CD4-positive, alpha-beta T cell treated with Interleukin-15 for 4 hours (primary cell): Measurements from ENCODE around the gene ZDHHC11.
"Not testable (repeated sequence)": the region's sequence is repeated elsewhere in the genome, so short reads cannot be mapped to it uniquely, and the experiment has no call there.

Experiments
- DNase-seq: peaks from one replicate; pipeline ENCODE4 v3.0.0-alpha.2; 2020; ENCODE audit warnings: low spot score

Gene ZDHHC11

GRCh38 chr5:859798-860296 is 9.1 kb upstream of the ZDHHC11 start:
- DNase-seq: no peak

- no peak for DNase-seq
Observed at GRCh38 chr5:859391-859790, 8.6 kb upstream of the ZDHHC11 start.

GRCh38 chr5:858726-859125 is 7.9 kb upstream of the ZDHHC11 start:
- DNase-seq: no peak

GRCh38 chr5:856531-857425 is 6.0 kb upstream of the ZDHHC11 start:
- no peak for DNase-seq

- DNase-seq: no peak
Observed at GRCh38 chr5:855771-856530, 5.2 kb upstream of the ZDHHC11 start.

DNA sequence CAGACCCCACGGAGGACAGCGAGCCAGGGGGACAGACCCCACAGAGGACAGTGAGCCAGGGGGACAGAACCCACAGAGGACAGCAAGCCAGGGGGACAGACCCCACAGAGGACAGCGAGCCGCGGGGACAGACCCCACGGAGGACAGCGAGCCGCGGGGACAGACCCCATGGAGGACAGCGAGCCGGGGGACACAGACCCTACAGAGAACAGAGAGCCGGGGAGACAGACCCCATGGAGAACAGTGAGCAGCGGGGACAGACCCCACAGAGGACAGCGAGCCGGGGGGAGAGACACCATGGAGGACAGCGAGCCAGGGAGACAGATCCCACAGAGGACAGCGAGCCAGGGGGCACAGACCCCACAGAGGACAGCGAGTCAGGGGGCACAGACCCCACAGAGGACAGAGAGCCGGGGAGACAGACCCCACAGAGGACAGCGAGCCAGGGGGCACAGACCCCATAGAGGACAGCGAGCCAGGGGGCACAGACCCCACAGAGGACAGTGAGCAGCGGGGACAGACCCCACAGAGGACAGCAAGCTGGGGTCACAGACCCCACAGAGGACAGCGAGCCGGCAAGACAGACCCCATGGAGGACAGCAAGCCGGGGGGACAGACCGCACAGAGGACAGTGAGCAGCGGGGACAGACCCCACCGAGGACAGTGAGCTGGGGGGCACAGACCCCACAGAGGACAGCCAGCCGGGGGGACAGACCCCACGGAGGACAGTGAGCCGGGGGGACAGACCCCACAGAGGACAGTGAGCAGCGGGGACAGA is 4.4 kb upstream of the ZDHHC11 start:
- no peak for DNase-seq

GRCh38 chr5:854217-854616 is 3.4 kb upstream of the ZDHHC11 start:
- DNase-seq: no peak

- not testable (repeated sequence) for DNase-seq
Observed at GRCh38 chr5:853416-854090, 2.8 kb upstream of the ZDHHC11 start.

DNA sequence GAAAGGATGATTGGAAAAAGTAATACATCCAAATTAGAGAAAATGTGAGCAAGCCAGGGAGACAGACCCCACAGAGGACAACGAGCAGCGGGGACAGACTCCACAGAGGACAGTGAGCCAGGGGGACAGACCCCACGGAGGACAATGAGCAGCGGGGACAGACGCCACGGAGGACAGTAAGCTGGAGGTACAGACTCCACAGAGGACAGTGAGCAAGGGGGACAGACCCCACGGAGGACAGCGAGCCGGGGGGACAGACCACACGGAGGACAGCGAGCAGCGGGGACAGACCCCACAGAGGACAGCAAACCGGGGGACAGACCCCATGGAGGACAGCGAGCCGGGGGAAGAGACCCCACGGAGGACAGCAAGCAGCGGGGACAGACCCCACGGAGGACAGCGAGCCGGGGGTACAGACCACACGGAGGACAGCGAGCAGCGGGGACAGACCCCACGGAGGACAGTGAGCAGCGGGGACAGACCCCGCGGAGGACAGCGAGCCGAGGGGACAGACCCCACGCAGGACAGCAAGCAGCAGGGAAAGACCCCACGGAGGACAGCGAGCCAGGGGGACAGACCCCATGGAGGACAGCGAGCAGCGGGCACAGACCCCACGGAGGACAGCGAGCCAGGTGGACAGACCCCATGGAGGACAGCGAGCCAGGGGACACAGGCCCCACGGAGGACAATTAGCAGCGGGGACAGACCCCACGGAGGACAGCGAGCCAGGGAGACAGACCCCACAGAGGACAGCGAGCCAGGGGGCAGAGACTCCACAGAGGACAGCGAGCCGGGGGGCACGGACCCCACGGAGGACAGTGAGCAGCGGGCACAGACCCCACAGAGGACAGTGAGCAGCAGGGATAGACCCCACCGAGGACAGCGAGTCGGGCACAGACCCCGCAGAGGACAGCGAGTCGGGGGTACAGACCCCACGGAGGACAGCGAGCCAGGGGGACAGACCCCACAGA is 1.9 kb upstream of the ZDHHC11 start:
- no peak for DNase-seq

GRCh38 chr5:852018-852417 is 1.2 kb upstream of the ZDHHC11 start:
- DNase-seq: no peak

DNA sequence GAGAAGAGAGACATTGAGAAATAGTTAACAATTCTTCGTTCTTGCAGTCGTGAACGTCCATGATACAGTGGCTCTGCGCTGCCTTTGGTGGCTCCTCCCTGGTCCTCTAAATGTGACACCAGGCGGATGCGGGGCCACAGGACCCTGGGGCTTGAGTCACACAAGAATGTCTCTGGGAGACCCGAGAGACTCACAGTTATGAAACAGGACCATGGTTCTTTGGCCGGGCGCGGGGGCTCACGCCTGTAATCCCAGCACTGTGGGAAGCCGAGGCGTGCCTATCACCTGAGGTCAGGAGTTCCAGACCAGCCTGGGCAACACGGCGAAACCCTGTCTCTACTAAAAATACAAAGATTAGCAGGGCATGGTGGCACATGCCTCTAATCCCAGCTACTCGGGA is 767 bp upstream of the ZDHHC11 start:
- DNase-seq: no peak

GRCh38 chr5:851076-851475 is 290 bp upstream of the ZDHHC11 start:
- no peak for DNase-seq

GRCh38 chr5:849651-850301 is 1.0 kb downstream of the ZDHHC11 start:
- DNase-seq: no peak

DNA sequence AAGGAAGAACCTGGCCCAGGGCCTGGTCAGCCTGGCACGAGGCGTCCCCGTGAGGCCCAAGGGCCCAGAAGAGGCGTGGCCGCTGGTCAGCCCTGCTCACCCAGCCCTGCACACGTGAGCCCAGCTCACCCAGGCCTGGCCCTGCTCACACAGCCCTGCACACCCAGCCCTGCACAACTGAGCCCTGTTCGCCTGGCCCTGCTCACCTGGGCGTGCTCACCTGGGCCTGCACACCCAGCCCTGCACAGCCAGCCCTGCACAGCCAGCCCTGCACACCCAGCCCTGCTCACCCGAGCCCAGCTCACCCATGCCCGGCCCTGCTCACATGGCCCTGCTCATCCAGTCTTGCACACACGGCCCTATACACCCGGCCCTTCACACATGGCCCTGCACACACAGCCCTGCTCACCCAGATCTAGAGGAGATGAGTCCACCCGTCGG is 2.1 kb downstream of the ZDHHC11 start:
- DNase-seq: no peak

DNA sequence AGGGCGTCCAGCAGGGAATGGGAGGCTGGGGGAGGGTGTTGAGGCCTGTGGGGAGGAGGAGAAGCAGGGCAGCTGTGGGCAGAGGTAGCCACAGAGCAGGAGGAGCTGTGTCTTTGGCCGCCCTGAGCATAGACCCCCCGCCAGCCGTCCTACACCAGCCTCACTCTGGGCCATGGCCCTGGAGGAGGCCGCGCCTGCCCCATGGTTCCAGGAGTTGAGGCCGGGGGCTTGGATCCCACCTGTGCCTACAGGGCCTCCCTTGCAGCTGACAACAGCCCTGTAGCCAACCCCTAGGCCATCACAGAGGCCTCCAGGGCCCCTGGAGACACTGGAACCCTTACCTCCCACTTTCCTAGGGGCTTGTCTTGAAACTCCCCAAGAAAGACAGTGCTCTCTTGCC is 3.0 kb downstream of the ZDHHC11 start:
- not testable (repeated sequence) for DNase-seq

- DNase-seq: not testable (repeated sequence)
Observed at GRCh38 chr5:847212-847611, 3.6 kb downstream of the ZDHHC11 start.

DNA sequence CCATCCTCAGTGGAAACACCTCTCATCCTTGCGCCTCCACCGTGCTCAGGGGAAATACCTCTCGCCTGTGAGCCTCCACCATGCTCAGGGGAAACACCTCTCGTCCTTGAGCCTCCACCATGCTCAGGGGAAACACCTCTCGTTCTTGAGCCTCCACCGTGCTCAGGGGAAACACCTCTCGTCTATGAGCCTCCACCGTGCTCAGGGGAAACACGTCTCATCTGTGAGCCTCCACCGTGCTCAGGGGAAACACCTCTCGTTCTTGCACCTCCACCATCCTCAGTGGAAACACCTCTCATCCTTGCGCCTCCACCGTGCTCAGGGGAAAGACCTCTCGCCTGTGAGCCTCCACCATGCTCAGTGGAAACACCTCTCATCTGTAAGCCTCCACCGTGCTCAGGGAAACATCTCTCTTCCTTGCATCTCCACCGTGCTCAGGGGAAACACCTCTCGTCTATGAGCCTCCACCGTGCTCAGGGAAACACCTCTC is 4.1 kb downstream of the ZDHHC11 start:
- DNase-seq: not testable (repeated sequence)

DNA sequence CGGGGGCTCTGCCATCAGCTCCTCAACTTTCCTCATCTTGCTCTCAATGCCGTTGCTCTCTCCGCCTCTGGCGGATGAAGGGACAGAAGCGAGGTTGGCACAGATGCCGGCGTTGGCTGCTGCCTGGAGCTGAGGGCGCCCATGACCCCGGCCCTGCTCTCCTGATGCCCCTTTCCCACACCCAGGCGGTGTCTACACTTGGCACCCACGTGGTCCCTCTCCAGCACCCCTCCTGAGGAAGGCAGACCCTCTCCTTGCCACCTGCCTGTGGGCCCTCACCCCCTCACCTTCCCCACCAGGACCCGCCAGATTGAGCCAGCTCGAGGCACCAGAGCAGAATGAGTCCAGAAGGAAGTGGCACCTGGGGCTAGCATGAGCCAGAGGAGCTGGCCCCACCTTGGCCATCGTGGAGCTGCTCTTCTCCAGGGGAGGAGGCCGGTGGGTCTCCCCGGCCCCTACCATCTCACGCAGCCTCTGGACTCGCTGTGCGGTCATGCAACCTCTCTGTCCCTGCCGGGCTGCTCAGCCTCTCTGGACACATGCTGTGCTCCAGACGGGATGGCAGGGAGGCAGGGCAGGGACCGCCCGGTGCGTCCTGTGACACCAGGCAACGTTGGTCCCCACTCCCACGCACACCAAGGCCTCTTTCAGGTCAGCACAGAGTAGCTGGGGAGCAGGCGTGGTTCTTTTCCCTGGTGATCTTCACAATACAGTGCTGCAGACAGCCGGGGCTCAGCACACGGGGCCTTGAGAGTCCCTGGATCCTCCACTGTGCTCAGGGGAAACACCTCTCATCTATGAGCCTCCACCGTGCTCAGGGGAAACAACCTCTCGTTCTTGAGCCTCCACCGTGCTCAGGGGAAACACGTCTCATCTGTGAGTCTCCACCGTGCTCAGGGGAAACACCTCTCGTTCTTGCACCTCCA is 4.8 kb downstream of the ZDHHC11 start:
- DNase-seq: not testable (repeated sequence)
